ENCODE measurements around the gene ZBTB22.
A peak's percentile ranks its signal among the peaks of the same experiment; 100 is the strongest.
"Not testable (repeated sequence)": the region's sequence is repeated elsewhere in the genome, so short reads cannot be mapped to it uniquely, and the experiment has no call there.

ZBTB22 gene

GRCh38 chr6:33299237-33299944 lies 18.2 kb downstream of the ZBTB22 start:
- peak; percentile 91 to 93 for DNase-seq (ENCODE audit: low read depth in 2 of 2)

- DNase-seq (ENCODE audit: low read depth in 2 of 2) = peak in 1 of 2 donors; percentile 21
Measured at GRCh38 chr6:33298773-33299236, 18.7 kb downstream of the ZBTB22 start, which contains the start of gene RGL2. Gene RGL2 (minus strand): TSS chr6:33298942. CDS start chr6:33298610, 332 bp downstream.

GRCh38 chr6:33297956-33298772 lies 19.4 kb downstream of the ZBTB22 start:
- DNase-seq (ENCODE audit: low read depth in 2 of 2) = peak in 1 of 2 donors; percentile 47

GRCh38 chr6:33297406-33297955 lies 20.1 kb downstream of the ZBTB22 start:
- no peak for DNase-seq (ENCODE audit: low read depth in 2 of 2)

- no peak for DNase-seq (ENCODE audit: low read depth in 2 of 2)
Measured at GRCh38 chr6:33296797-33297405, 20.6 kb downstream of the ZBTB22 start.

- no peak for DNase-seq (ENCODE audit: low read depth in 2 of 2)
Measured at GRCh38 chr6:33295621-33296369, 21.7 kb downstream of the ZBTB22 start.

- no peak for DNase-seq (ENCODE audit: low read depth in 2 of 2)
Measured at GRCh38 chr6:33294086-33294823, 23.3 kb downstream of the ZBTB22 start.

- DNase-seq (ENCODE audit: low read depth in 2 of 2) = no peak
Measured at GRCh38 chr6:33292996-33293682, 24.4 kb downstream of the ZBTB22 start.

- no peak for DNase-seq (ENCODE audit: low read depth in 2 of 2)
Measured at GRCh38 chr6:33290459-33290858, 27.1 kb downstream of the ZBTB22 start.

GRCh38 chr6:33289784-33290315 lies 27.7 kb downstream of the ZBTB22 start:
- no peak for DNase-seq (ENCODE audit: low read depth in 2 of 2)

- peak; percentile 68 to 75 for DNase-seq (ENCODE audit: low read depth in 2 of 2)
Measured at GRCh38 chr6:33288921-33289783, 28.4 kb downstream of the ZBTB22 start, which contains the start of the genes PFDN6 and WDR46. Gene PFDN6 (plus strand): TSS chr6:33289601. CDS start chr6:33289857, 256 bp downstream. Gene WDR46 (minus strand): TSS chr6:33289239. CDS start chr6:33289170, 69 bp downstream.

- no peak for DNase-seq (ENCODE audit: low read depth in 2 of 2)
Measured at GRCh38 chr6:33288141-33288920, 29.2 kb downstream of the ZBTB22 start.

- DNase-seq (ENCODE audit: low read depth in 2 of 2) = no peak
Measured at GRCh38 chr6:33286946-33287914, 30.3 kb downstream of the ZBTB22 start.

- not testable (repeated sequence) for DNase-seq (ENCODE audit: low read depth in 2 of 2)
Measured at GRCh38 chr6:33285214-33285613, 32.3 kb downstream of the ZBTB22 start.

GRCh38 chr6:33280539-33280938 lies 37.0 kb downstream of the ZBTB22 start:
- DNase-seq (ENCODE audit: low read depth in 2 of 2) = no peak

GRCh38 chr6:33279971-33280511 lies 37.5 kb downstream of the ZBTB22 start:
- DNase-seq (ENCODE audit: low read depth in 2 of 2) = no peak
